GM18502 (cell line): ENCODE measurements around the gene FOXQ1.
"Not testable (repeated sequence)": the region's sequence is repeated elsewhere in the genome, so short reads cannot be mapped to it uniquely, and the experiment has no call there.

ENCODE experiments used
- ATAC-seq: cut with Tn5 transposase; IDR thresholded peaks from one replicate; pipeline ENCODE4 v1.9.1; 2021; ENCODE audit warnings: mild to moderate bottlenecking; ENCODE audit not compliant: unreplicated experiment, poor library complexity

Gene FOXQ1

GRCh38 chr6:1318036-1318435 is 6.1 kb downstream of the FOXQ1 start:
- ATAC-seq, result no peak

DNA sequence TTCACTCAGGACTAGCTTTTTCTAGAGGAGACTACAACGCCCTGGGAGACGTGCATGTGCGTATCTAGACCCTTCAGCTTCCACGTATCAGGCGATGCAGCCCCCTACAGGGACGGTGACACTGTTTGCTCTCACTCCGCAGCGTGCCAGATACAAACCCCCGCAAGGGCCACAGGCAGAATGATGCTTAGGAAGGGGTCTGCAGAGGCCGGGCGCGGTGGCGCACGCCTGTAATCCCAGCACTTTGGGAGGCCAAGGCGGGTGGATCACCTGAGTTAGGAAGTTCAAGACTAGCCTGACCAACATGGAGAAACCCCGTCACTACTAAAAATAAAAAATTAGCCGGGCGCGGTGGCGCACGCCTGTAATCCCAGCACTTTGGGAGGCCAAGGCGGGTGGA is 6.7 kb downstream of the FOXQ1 start:
- ATAC-seq, result not testable (repeated sequence)

GRCh38 chr6:1321738-1322137 is 9.8 kb downstream of the FOXQ1 start:
- ATAC-seq, result no peak

- ATAC-seq, result no peak
Measured at GRCh38 chr6:1322156-1322555, 10.3 kb downstream of the FOXQ1 start.

- ATAC-seq, result no peak
Measured at GRCh38 chr6:1322696-1323219, 10.9 kb downstream of the FOXQ1 start.

DNA sequence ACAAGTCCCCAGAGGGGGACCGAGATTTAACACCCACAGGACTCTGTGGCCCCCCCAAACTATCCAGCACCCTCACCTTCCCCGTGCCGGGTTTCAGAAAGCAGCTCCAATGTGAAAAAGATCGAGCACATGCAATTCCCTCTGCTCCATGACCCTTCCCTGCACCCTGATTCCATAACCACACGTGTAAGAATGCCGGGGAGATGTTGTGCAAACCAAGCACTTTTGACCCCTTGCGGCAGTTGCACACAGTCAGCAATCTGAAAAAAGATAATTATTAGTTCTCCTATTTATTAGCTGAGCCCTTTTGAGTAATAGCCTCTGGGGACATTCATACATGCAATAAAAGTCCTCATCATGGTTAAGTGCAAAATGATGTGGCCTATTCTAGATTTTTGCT is 13.0 kb downstream of the FOXQ1 start:
- ATAC-seq, result no peak

- no peak for ATAC-seq
Measured at GRCh38 chr6:1325461-1326309, 13.8 kb downstream of the FOXQ1 start.

GRCh38 chr6:1326535-1327121 is 14.7 kb downstream of the FOXQ1 start:
- ATAC-seq, result no peak

DNA sequence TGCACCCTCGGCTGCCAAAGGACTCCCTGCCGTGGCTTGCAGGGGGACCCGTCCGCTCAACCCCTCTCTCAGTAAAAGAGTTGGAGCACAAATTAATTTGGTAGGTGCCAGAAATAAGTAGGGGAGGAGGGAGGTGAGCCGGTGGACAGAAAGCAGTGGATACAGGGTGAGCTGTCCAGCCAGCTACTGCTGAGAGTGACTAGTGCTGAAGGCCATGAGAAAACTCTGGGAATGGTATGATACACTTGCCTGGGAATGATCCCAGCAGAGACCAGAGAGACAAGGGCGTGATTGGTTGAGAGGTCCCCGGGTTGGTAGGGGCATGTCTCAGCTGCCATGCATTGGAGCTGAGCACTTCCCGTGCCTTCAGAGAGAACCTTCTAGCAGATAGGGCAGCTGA is 15.7 kb downstream of the FOXQ1 start:
- no peak for ATAC-seq

DNA sequence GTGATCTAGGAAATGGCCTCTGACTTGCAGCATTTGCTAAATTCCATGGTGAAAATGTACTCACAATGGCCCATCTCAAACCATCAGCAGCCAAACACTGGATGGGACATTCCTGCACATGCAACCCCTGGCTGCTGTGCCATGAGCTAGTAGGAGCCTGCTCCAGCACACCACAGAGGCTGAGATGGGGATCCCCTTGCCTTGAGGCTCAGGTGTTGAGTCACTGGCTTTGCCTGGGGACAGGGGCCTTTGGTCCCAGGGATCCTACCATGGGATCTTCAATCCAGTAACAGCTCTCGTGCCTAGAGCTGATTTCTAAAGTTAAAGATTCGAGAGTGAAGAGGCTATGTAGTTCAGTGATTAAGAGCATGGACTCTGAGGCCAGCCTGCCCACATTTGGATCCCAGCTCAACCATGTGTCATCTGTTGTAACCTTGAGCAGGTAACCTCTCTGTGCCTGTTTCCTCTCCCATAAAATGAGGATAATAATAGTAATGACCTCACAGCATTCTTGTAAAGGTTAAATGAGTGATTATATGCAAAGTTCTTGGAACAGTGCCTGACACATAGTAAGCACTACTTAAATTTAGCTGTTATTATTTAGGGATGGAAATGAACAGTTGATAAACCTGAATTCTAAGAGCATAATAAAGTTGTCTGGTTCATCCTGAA is 16.4 kb downstream of the FOXQ1 start:
- no peak for ATAC-seq

GRCh38 chr6:1329708-1330107 is 17.8 kb downstream of the FOXQ1 start:
- ATAC-seq, result no peak

DNA sequence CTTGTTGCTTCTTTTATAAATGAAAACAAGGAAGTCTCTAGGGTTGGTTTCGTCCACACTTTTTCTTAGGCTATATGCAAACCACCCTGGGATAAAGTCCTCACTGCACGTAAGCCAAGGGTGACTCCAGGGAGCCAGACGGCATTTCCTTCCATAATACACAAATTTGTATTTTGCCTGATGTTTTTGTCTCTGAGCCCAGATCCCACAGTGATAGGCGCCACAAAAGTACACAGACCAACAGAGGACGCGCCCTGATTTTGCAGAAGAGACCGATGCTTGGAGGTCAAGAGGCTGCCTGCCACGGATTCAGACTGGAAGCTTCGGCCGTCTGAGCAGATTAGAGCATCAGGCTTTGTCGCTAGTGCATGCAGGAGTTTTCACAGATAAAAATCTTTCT is 22.8 kb downstream of the FOXQ1 start:
- no peak for ATAC-seq

DNA sequence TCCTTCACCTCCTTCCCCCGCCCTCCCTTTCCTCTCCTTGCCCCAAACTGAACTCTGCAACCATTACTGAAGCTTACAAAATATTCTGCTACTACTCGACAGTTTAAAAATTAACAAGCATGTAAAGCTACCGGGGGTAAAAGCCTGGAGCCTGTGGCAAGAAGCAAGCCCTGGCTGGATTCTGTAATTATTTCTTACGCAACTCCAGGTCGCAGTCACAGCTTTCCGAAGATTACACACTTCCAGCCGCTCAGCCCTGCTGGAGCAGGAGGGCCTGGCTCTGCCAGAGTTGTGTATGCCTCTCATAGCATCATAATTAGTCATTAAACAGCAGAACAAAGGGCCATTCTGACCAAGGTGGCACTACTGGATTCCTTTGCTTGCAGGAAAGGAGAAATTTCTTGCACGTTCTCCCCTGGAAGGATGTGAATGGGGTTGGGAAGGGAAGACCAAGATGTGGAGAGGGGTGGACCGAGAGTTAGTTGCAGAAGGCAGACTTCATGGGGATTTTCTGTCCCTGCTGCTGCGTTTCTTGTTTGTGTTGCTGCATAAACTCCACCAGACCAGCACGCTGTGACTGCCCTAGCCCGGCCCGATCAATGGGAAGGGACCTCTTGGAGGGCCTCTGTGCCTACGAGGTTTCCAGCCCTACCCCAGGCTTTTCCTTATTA is 23.6 kb downstream of the FOXQ1 start:
- ATAC-seq, result no peak

GRCh38 chr6:1336246-1336843 is 24.4 kb downstream of the FOXQ1 start:
- no peak for ATAC-seq

- ATAC-seq, result no peak
Measured at GRCh38 chr6:1337791-1338190, 25.9 kb downstream of the FOXQ1 start.

GRCh38 chr6:1346101-1346500 is 34.2 kb downstream of the FOXQ1 start:
- no peak for ATAC-seq

DNA sequence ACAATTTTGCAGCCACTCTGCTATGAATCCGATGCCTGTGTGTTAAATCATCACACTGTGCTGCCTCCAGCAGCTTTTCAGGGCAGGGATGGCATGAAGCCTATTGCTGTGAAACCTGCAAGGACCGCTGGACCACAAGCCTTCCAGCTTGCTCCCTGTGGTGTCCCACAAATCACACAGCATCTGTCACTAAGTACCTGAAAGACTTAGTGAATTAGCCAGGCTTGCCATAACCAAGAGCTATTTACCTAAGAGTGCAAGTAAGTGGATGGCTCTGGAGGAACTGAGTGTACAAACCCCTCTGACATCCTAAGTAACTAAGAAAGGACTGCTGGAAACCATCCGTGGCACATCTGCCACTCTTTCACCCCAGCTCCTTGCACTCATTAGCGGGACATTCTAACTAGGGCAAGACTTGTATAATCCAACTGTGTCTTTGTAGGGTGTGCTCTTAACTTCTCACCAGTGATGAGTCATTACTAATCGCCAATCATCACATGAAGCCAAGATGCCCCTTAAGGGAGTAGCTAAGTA is 34.7 kb downstream of the FOXQ1 start:
- no peak for ATAC-seq

GRCh38 chr6:1347161-1347560 is 35.3 kb downstream of the FOXQ1 start:
- ATAC-seq, result no peak

DNA sequence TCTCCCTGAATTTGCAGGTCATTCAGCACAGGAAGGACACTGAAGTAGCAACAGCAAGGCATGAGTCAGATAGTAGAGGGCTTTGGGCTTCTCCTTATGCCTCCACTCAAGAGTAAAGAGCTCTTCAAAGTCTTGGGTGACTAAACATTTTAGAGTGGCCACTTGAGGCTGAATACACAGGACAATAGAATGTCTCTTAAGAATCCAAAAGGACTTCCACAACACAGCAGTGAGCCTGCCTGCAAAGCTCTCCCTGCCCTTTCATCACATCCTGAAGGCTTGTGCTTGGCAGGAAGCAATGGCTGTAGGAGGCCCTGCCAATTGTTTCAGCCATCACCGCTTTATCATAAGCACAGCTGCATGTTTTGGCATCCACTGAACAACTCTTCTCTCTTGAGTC is 36.8 kb downstream of the FOXQ1 start:
- ATAC-seq, result no peak

- ATAC-seq, result no peak
Measured at GRCh38 chr6:1349655-1350054, 37.8 kb downstream of the FOXQ1 start.
